Caco-2 (cell line): ENCODE results near the gene TRIB2. TPM values are rescaled to one million over a fixed set of nuclear protein-coding genes. Genes with fewer than 3 reads are reported as not detected.

ENCODE experiments used
- BruUV-seq: library from RNA; stranded (reverse); fragments of 400-500 nt; replicated peaks from 2 replicates; lab custom pipeline; 2021; lab: Mats Ljungman, UMichigan
- CTCF ChIA-PET: fragments of 300-600 bp; sonication (Branson Sonifier 250); formaldehyde crosslinking; loops from one replicate; lab custom pipeline; 2022; ENCODE audit warnings: antibody characterized with exemption; lab: Charles Lee
- POLR2A ChIA-PET: fragments of 300-600 bp; sonication (Branson Sonifier 250); formaldehyde crosslinking; loops from one replicate; lab custom pipeline; 2022; ENCODE audit warnings: antibody characterized with exemption; lab: Charles Lee
- DNase-seq, 2 experiments: peaks; one replicate each; pipeline versions ENCODE4 v3.0.0 to v3.0.0-alpha.2; 2020 to 2022
- H3K27me3 ChIP-seq: replicated peaks from 2 replicates; pipeline ENCODE4 v1.6.0; 2011; ENCODE audit warnings: low read length; ENCODE audit not compliant: control insufficient read depth, insufficient read depth
- H3K36me3 ChIP-seq: 2 replicates; pipeline ENCODE4 v1.5.1; 2011; ENCODE audit warnings: low read length; ENCODE audit not compliant: control insufficient read depth, insufficient read depth
- H3K4me1 ChIP-seq: fragments of 250-450 bp; sonication (Bioruptor Pico); 2 replicates; pipeline ENCODE4 v1.5.1; 2020; ENCODE audit warnings: mild to moderate bottlenecking
- H3K4me3 ChIP-seq: 2 replicates; pipeline ENCODE4 v1.5.1; 2011; ENCODE audit warnings: low read depth, mild to moderate bottlenecking, control low read depth, low read length
- H3K9me3 ChIP-seq: fragments of 250-450 bp; sonication (Bioruptor Pico); 2 replicates; pipeline ENCODE4 v1.5.1; 2020; ENCODE audit warnings: mild to moderate bottlenecking, moderate library complexity
- H3K27ac Mint-ChIP-seq: one replicate; pipeline ENCODE4 v1.8.0; 2022; ENCODE audit warnings: mixed read lengths; ENCODE audit not compliant: unreplicated experiment
- H3K27me3 Mint-ChIP-seq: one replicate; pipeline ENCODE4 v1.8.0; 2022; ENCODE audit warnings: mixed read lengths; ENCODE audit not compliant: insufficient read depth, unreplicated experiment
- H3K36me3 Mint-ChIP-seq: one replicate; pipeline ENCODE4 v1.8.0; 2022; ENCODE audit warnings: mild to moderate bottlenecking, mixed read lengths; ENCODE audit not compliant: insufficient read depth, unreplicated experiment
- H3K4me1 Mint-ChIP-seq: one replicate; pipeline ENCODE4 v1.8.0; 2022; ENCODE audit warnings: low read depth, mixed read lengths; ENCODE audit not compliant: unreplicated experiment
- H3K4me3 Mint-ChIP-seq: one replicate; pipeline ENCODE4 v1.8.0; 2022; ENCODE audit warnings: mild to moderate bottlenecking, moderate library complexity, mixed read lengths; ENCODE audit not compliant: unreplicated experiment
- H3K9me3 Mint-ChIP-seq: one replicate; pipeline ENCODE4 v1.8.0; 2022; ENCODE audit warnings: mixed read lengths; ENCODE audit not compliant: unreplicated experiment
- CTCF ChIP-seq, 2 experiments: fragments of 200-600 bp in 1 of 2; IDR thresholded peaks; 1 replicate in 1 of 2; 2 replicates in 1 of 2; pipeline versions ENCODE4 v1.5.1 to v1.8.0; 2011 to 2022; ENCODE audit warnings: antibody characterized with exemption in 1 of 2, control low read depth in 1 of 2, inconsistent platforms in 1 of 2, low read depth in 1 of 2, low read length in 1 of 2, mild to moderate bottlenecking in 1 of 2, moderate library complexity in 1 of 2; ENCODE audit not compliant: insufficient read depth in 1 of 2, severe bottlenecking in 1 of 2, unreplicated experiment in 1 of 2
- intact Hi-C: fragments of 100-400 bp; cut with micrococcal nuclease; formaldehyde crosslinking; loops from one replicate; pipeline ENCODE4 v1.10.0; 2022; ENCODE audit not compliant: unreplicated experiment
- total RNA-seq: library from RNA; stranded (reverse); gene quantifications from 2 replicates; pipeline ENCODE4 v1.2.3, GENCODE V29; 2022

TRIB2 gene
- total RNA-seq, 1 experiment from 2014 or later, result 2.9 TPM

- H3K9me3 ChIP-seq, result no peaks in the 10 kb centered on the region
- no peak overlapping the region for H3K4me3 ChIP-seq
- ChIA-PET POLR2A (no interaction called here), CTCF (no interaction called here)
- peaks cover 19% of the 10 kb centered on the region for H3K27me3 Mint-ChIP-seq
- no peaks in the 10 kb centered on the region for H3K4me1 ChIP-seq
- H3K36me3 ChIP-seq, result no peaks in the 10 kb centered on the region
- intact Hi-C loops, result no loop called here
- no TSS peak for BruUV-seq
- no peaks in the 10 kb centered on the region for H3K27me3 ChIP-seq
- no peak overlapping the region for H3K4me3 Mint-ChIP-seq
- no peak for DNase-seq
- H3K27ac Mint-ChIP-seq, result no peak overlapping the region
- H3K4me1 Mint-ChIP-seq, result no peaks in the 10 kb centered on the region
- no peaks in the 10 kb centered on the region for H3K36me3 Mint-ChIP-seq
- no peak for TF ChIP-seq CTCF (IDR thresholded peaks at IDR 0.05; ENCODE audit: insufficient read depth in 1 of 2, low read depth in 1 of 2, low read length in 1 of 2, severe bottlenecking in 1 of 2, unreplicated experiment in 1 of 2)
- H3K9me3 Mint-ChIP-seq, result peaks cover 7% of the 10 kb centered on the region
These were observed 7.2 kb downstream of the TRIB2 start for GRCh38 chr2:12723736-12724463.

DNA sequence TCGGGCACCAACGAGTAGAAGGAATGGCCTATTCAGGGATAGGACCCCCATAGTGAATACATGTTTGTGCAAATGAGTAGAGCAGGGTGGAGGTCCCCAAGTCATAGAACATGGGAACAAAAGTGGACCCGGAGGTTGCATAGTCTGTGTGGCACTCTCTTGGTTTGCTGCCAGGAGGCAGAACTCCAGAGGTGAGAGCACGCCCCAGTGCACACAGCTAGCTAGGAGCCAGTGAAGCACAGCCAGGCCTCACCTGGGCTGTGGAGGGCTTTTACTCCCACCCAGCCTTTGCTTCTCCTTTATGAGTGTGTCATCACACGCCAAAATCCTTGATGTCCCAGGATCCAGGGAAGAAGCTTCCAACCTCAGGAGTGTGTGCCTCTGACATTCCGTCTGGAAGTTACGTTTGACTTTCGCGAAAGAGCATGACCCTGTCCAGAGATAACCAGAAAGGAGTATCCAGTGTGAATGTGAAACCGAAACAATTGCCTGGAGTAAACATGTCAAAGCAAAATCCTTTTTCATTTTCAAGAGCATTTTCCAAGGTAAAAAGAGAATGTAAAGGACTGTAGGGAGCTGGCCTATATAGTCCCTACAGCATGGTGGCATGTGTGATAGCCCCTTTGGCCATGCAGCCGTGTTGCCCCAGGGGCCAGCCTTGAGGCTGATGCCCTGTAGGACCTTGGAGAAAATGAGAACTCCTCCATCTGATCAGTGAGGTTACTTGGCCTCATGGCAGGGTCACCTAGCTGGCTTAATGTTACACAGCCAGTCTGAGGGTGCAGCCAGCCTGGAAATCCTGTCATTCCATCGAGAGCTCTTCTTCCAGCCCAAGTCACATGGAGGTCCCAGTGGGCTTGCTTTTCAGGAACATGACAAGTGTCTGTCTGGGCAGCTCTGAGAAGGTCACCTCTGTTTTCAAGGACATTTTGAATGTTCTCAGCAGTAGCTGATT lies 8.8 kb downstream of the TRIB2 start:
- no peaks in the 10 kb centered on the region for H3K4me1 ChIP-seq
- no TSS peak for BruUV-seq
- no peak for TF ChIP-seq CTCF (IDR thresholded peaks at IDR 0.05; ENCODE audit: insufficient read depth in 1 of 2, low read depth in 1 of 2, low read length in 1 of 2, severe bottlenecking in 1 of 2, unreplicated experiment in 1 of 2)
- peaks cover 7% of the 10 kb centered on the region for H3K9me3 Mint-ChIP-seq
- H3K27me3 Mint-ChIP-seq, result peaks cover 10% of the 10 kb centered on the region
- no peaks in the 10 kb centered on the region for H3K9me3 ChIP-seq
- H3K36me3 Mint-ChIP-seq, result no peaks in the 10 kb centered on the region
- H3K27me3 ChIP-seq, result no peaks in the 10 kb centered on the region
- no peaks in the 10 kb centered on the region for H3K4me1 Mint-ChIP-seq
- H3K4me3 Mint-ChIP-seq, result no peak overlapping the region
- intact Hi-C loops, result no loop called here
- CTCF ChIA-PET, result no interaction called here
- POLR2A ChIA-PET, result interaction anchor here (0.7 kb wide), 1 partner anchor 13 kb away, joined by 3 read pairs; no protein-coding TSS in a partner anchor
- DNase-seq, result no peak
- no peak overlapping the region for H3K27ac Mint-ChIP-seq
- no peaks in the 10 kb centered on the region for H3K36me3 ChIP-seq
- H3K4me3 ChIP-seq, result no peak overlapping the region

- H3K36me3 Mint-ChIP-seq, result no peaks in the 10 kb centered on the region
- H3K4me3 ChIP-seq, result no peak overlapping the region
- POLR2A ChIA-PET, result interaction anchor here (0.7 kb wide), 1 partner anchor 12 kb away, joined by 3 read pairs; no protein-coding TSS in a partner anchor
- no peaks in the 10 kb centered on the region for H3K4me1 Mint-ChIP-seq
- no peak for TF ChIP-seq CTCF (IDR thresholded peaks at IDR 0.05; ENCODE audit: insufficient read depth in 1 of 2, low read depth in 1 of 2, low read length in 1 of 2, severe bottlenecking in 1 of 2, unreplicated experiment in 1 of 2)
- BruUV-seq, result no TSS peak
- no peak overlapping the region for H3K27ac Mint-ChIP-seq
- intact Hi-C loops, result no loop called here
- no peak overlapping the region for H3K4me3 Mint-ChIP-seq
- CTCF ChIA-PET, result no interaction called here
- peaks cover 7% of the 10 kb centered on the region for H3K9me3 Mint-ChIP-seq
- no peaks in the 10 kb centered on the region for H3K4me1 ChIP-seq
- no peak for DNase-seq
- peaks cover 10% of the 10 kb centered on the region for H3K27me3 Mint-ChIP-seq
- no peaks in the 10 kb centered on the region for H3K9me3 ChIP-seq
- no peaks in the 10 kb centered on the region for H3K36me3 ChIP-seq
- H3K27me3 ChIP-seq, result no peaks in the 10 kb centered on the region
These were observed 9.5 kb downstream of the TRIB2 start for GRCh38 chr2:12726271-12726670.
